ENCODE data around the gene PAK6.

Gene PAK6

GRCh38 chr15:40265355-40265754, 26.5 kb downstream of the PAK6 start:
- H3K36me3 ChIP-seq (ENCODE audit: control insufficient read depth, insufficient read depth, low read length): no peaks in the 10 kb centered on the region

DNA sequence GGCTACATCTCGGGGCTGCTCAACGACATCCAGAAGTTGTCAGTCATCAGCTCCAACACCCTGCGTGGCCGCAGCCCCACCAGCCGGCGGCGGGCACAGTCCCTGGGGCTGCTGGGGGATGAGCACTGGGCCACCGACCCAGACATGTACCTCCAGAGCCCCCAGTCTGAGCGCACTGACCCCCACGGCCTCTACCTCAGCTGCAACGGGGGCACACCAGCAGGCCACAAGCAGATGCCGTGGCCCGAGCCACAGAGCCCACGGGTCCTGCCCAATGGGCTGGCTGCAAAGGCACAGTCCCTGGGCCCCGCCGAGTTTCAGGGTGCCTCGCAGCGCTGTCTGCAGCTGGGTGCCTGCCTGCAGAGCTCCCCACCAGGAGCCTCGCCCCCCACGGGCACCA, 27.0 kb downstream of the PAK6 start:
- Histone ChIP-seq H3K27me3 (ENCODE audit: control insufficient read depth, insufficient read depth, low read length) (no peaks in the 10 kb centered on the region), H3K9me3 (ENCODE audit: control insufficient read depth, low read length) (no peaks in the 10 kb centered on the region), H3K36me3 (ENCODE audit: control insufficient read depth, insufficient read depth, low read length) (no peaks in the 10 kb centered on the region), H3K4me3 (ENCODE audit: low read length) (no peak overlapping the region), H3K9ac (ENCODE audit: low read length) (no peak overlapping the region), H3K4me1 (ENCODE audit: control insufficient read depth, insufficient read depth, low read length) (peaks cover 11% of the 10 kb centered on the region)

More at GRCh38 chr15:40265355-40265754, 26.5 kb downstream of the PAK6 start:
- H3K9ac ChIP-seq (ENCODE audit: low read length): no peak overlapping the region
- no peaks in the 10 kb centered on the region for H3K9me3 ChIP-seq (ENCODE audit: control insufficient read depth, low read length)
- H3K4me1 ChIP-seq (ENCODE audit: control insufficient read depth, insufficient read depth, low read length): peaks cover 11% of the 10 kb centered on the region
- H3K27me3 ChIP-seq (ENCODE audit: control insufficient read depth, insufficient read depth, low read length): no peaks in the 10 kb centered on the region
- H3K4me3 ChIP-seq (ENCODE audit: low read length): no peak overlapping the region

DNA sequence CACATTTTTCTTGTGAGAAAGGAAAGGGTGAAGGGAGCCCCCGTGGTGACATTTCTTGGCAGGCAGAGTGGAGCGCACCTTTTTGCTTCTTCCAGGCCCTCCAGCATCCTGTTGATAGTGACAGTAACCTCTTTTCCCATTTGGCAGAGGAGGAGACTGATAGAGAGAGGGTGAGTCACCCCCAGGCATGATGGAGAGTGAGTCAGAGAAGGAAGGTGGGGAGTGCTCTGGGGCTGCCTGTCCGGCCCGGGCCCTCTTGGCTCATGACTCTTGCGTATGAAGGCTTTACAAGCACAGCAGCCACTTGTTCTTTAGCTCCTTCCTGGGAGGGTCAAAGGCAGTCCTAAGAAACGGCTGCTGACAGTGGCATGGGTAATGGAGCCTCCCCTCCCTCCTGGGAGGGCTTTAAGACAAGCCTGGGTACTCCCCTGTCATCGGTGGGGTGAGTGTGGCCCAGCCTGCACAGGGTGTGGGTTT, 28.0 kb downstream of the PAK6 start:
- Histone ChIP-seq H3K9me3 (ENCODE audit: control insufficient read depth, low read length) (no peaks in the 10 kb centered on the region), H3K4me1 (ENCODE audit: control insufficient read depth, insufficient read depth, low read length) (peaks cover 11% of the 10 kb centered on the region), H3K9ac (ENCODE audit: low read length) (no peak overlapping the region), H3K27me3 (ENCODE audit: control insufficient read depth, insufficient read depth, low read length) (no peaks in the 10 kb centered on the region), H3K4me3 (ENCODE audit: low read length) (no peak overlapping the region), H3K36me3 (ENCODE audit: control insufficient read depth, insufficient read depth, low read length) (no peaks in the 10 kb centered on the region)

- H3K9ac ChIP-seq (ENCODE audit: low read length): no peak overlapping the region
- no peaks in the 10 kb centered on the region for H3K36me3 ChIP-seq (ENCODE audit: control insufficient read depth, insufficient read depth, low read length)
- H3K4me3 ChIP-seq (ENCODE audit: low read length): no peak overlapping the region
- no peaks in the 10 kb centered on the region for H3K27me3 ChIP-seq (ENCODE audit: control insufficient read depth, insufficient read depth, low read length)
- H3K9me3 ChIP-seq (ENCODE audit: control insufficient read depth, low read length): no peaks in the 10 kb centered on the region
- H3K4me1 ChIP-seq (ENCODE audit: control insufficient read depth, insufficient read depth, low read length): peaks cover 11% of the 10 kb centered on the region
Observed at GRCh38 chr15:40267670-40268069, 28.8 kb downstream of the PAK6 start.

DNA sequence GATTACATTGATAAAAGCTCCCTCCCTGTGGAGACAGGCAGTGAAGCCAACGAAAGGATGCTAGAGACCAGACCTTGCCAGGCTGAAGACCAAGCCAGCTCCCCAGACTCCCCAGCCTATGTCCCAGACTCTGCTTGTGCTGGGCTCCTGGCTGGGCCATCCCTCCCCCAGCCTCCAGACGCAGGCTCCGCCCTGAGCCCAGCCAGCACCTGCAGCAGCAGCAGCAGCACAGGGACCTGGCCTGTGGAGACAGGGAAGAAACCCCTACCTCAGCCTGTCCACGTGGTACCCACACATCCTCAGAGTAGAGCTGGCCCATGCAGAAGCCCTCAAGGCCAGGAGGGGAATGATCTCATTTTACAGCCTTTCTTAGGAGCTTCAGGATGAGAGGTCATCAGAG, 30.7 kb downstream of the PAK6 start:
- H3K4me1 ChIP-seq (ENCODE audit: control insufficient read depth, insufficient read depth, low read length): peaks cover 11% of the 10 kb centered on the region
- no peak overlapping the region for H3K9ac ChIP-seq (ENCODE audit: low read length)
- H3K4me3 ChIP-seq (ENCODE audit: low read length): no peak overlapping the region
- no peaks in the 10 kb centered on the region for H3K36me3 ChIP-seq (ENCODE audit: control insufficient read depth, insufficient read depth, low read length)
- no peaks in the 10 kb centered on the region for H3K27me3 ChIP-seq (ENCODE audit: control insufficient read depth, insufficient read depth, low read length)
- no peaks in the 10 kb centered on the region for H3K9me3 ChIP-seq (ENCODE audit: control insufficient read depth, low read length)

- H3K9me3 ChIP-seq (ENCODE audit: control insufficient read depth, low read length): no peaks in the 10 kb centered on the region
- H3K36me3 ChIP-seq (ENCODE audit: control insufficient read depth, insufficient read depth, low read length): no peaks in the 10 kb centered on the region
- no peak overlapping the region for H3K9ac ChIP-seq (ENCODE audit: low read length)
- H3K4me1 ChIP-seq (ENCODE audit: control insufficient read depth, insufficient read depth, low read length): peaks cover 11% of the 10 kb centered on the region
- no peaks in the 10 kb centered on the region for H3K27me3 ChIP-seq (ENCODE audit: control insufficient read depth, insufficient read depth, low read length)
- no peak overlapping the region for H3K4me3 ChIP-seq (ENCODE audit: low read length)
Observed at GRCh38 chr15:40270246-40270995, 31.6 kb downstream of the PAK6 start.

DNA sequence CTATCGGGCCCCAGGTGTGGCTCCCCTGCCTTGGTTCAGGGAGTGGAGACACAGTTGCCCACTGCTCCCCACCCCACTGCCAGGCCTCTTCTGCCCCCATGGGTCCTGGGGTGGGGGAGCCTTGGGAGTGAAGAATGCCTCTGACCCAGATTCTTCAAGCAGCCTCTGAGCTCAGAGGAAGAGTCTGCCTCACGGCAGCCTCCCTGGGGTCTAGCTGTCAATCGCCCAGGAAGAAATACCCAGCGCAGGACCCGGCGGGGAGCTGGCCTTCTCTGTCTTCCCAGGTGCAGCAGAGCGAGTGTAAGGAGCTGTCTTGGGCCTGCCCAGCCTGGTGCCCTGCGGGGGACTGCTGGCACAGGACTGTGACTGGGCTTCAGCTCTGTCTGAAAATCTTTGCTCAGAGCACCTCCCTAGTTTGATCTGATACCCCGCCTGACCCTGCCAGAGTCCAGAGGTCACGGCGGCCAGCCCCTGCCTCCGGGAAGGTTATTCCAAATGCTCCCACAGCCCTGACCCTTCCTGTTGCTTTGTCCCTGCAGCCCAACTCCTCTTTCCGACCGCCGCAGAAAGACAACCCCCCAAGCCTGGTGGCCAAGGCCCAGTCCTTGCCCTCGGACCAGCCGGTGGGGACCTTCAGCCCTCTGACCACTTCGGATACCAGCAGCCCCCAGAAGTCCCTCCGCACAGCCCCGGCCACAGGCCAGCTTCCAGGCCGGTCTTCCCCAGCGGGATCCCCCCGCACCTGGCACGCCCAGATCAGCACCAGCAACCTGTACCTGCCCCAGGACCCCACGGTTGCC, 33.0 kb downstream of the PAK6 start:
- Histone ChIP-seq H3K9ac (ENCODE audit: low read length) (no peak overlapping the region), H3K4me3 (ENCODE audit: low read length) (no peak overlapping the region), H3K4me1 (ENCODE audit: control insufficient read depth, insufficient read depth, low read length) (peaks cover 4% of the 10 kb centered on the region), H3K36me3 (ENCODE audit: control insufficient read depth, insufficient read depth, low read length) (no peaks in the 10 kb centered on the region), H3K27me3 (ENCODE audit: control insufficient read depth, insufficient read depth, low read length) (no peaks in the 10 kb centered on the region), H3K9me3 (ENCODE audit: control insufficient read depth, low read length) (no peaks in the 10 kb centered on the region)

DNA sequence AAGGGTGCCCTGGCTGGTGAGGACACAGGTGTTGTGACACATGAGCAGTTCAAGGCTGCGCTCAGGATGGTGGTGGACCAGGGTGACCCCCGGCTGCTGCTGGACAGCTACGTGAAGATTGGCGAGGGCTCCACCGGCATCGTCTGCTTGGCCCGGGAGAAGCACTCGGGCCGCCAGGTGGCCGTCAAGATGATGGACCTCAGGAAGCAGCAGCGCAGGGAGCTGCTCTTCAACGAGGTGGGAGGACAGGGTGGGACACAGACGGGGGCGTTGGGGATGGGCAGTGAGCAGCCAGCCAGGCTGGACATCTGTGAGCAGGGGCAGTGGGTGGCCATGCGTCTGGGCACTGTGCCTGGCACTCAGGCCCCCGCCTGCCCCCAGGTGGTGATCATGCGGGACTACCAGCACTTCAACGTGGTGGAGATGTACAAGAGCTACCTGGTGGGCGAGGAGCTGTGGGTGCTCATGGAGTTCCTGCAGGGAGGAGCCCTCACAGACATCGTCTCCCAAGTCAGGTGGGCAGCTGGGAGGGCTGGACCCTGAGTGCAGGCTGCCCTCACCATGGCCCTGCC, 33.7 kb downstream of the PAK6 start:
- no peak overlapping the region for H3K4me3 ChIP-seq (ENCODE audit: low read length)
- no peaks in the 10 kb centered on the region for H3K27me3 ChIP-seq (ENCODE audit: control insufficient read depth, insufficient read depth, low read length)
- no peaks in the 10 kb centered on the region for H3K36me3 ChIP-seq (ENCODE audit: control insufficient read depth, insufficient read depth, low read length)
- no peak overlapping the region for H3K9ac ChIP-seq (ENCODE audit: low read length)
- H3K9me3 ChIP-seq (ENCODE audit: control insufficient read depth, low read length): no peaks in the 10 kb centered on the region
- no peaks in the 10 kb centered on the region for H3K4me1 ChIP-seq (ENCODE audit: control insufficient read depth, insufficient read depth, low read length)

GRCh38 chr15:40273428-40273827, 34.6 kb downstream of the PAK6 start:
- Histone ChIP-seq H3K9me3 (ENCODE audit: control insufficient read depth, low read length) (no peaks in the 10 kb centered on the region), H3K27me3 (ENCODE audit: control insufficient read depth, insufficient read depth, low read length) (peaks cover 7% of the 10 kb centered on the region), H3K4me1 (ENCODE audit: control insufficient read depth, insufficient read depth, low read length) (no peaks in the 10 kb centered on the region), H3K36me3 (ENCODE audit: control insufficient read depth, insufficient read depth, low read length) (no peaks in the 10 kb centered on the region), H3K9ac (ENCODE audit: low read length) (no peak overlapping the region), H3K4me3 (ENCODE audit: low read length) (no peak overlapping the region)

GRCh38 chr15:40274350-40275274, 35.7 kb downstream of the PAK6 start:
- Histone ChIP-seq H3K9ac (ENCODE audit: low read length) (no peak overlapping the region), H3K36me3 (ENCODE audit: control insufficient read depth, insufficient read depth, low read length) (no peaks in the 10 kb centered on the region), H3K4me1 (ENCODE audit: control insufficient read depth, insufficient read depth, low read length) (peaks cover 5% of the 10 kb centered on the region), H3K9me3 (ENCODE audit: control insufficient read depth, low read length) (no peaks in the 10 kb centered on the region), H3K4me3 (ENCODE audit: low read length) (no peak overlapping the region), H3K27me3 (ENCODE audit: control insufficient read depth, insufficient read depth, low read length) (peaks cover 18% of the 10 kb centered on the region)

DNA sequence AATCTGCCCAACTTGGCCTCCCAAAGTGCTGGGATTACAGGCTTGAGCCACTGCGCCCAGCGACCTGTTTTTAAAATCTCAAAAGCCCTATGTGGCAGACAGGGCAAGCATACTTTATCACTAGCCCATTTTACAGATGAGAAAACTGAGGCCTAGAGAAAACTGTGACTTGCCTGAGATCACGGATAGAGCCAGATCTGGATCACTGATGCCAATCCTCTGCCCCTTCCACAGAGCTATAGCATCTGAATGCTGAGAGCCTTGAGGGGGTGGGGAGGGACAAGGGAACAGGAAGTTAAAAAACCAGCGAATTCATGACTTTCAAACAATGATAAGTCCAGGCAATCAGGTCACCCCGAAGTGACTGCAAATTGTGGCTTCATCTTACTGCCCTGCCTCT, 36.7 kb downstream of the PAK6 start:
- no peak overlapping the region for H3K9ac ChIP-seq (ENCODE audit: low read length)
- H3K4me3 ChIP-seq (ENCODE audit: low read length): no peak overlapping the region
- no peaks in the 10 kb centered on the region for H3K9me3 ChIP-seq (ENCODE audit: control insufficient read depth, low read length)
- H3K27me3 ChIP-seq (ENCODE audit: control insufficient read depth, insufficient read depth, low read length): peaks cover 27% of the 10 kb centered on the region
- H3K4me1 ChIP-seq (ENCODE audit: control insufficient read depth, insufficient read depth, low read length): peaks cover 12% of the 10 kb centered on the region
- no peaks in the 10 kb centered on the region for H3K36me3 ChIP-seq (ENCODE audit: control insufficient read depth, insufficient read depth, low read length)

Measured in mucosa of stomach (tissue), 1 donor.